A172 (cell line): ENCODE data around the gene TMED9. TPM values are rescaled to one million over a fixed set of nuclear protein-coding genes. Genes with fewer than 3 reads are reported as not detected.

Source experiments
- DNase-seq: peaks from one replicate; pipeline ENCODE4 v3.0.0-alpha.2; 2015; ENCODE audit warnings: low spot score
- total RNA-seq: library from RNA; depleted of rRNA; stranded (reverse); fragments of >200 nt; shearing (Covaris generic); gene quantifications from 2 replicates; pipeline ENCODE4 v1.2.3, GENCODE V29; 2014

The TMED9 gene
- total RNA-seq, 1 experiment from 2014 or later: 119 TPM

GRCh38 chr5:177578316-177578715 is 13.7 kb upstream of the TMED9 start:
- DNase-seq: no peak

GRCh38 chr5:177588413-177588909 is 3.5 kb upstream of the TMED9 start:
- no peak for DNase-seq

GRCh38 chr5:177590406-177590805 is 1.6 kb upstream of the TMED9 start:
- no peak for DNase-seq

- no peak for DNase-seq
These were observed 353 bp upstream of the TMED9 start for GRCh38 chr5:177591690-177592009.

- no peak for DNase-seq
These were observed 902 bp downstream of the TMED9 start for GRCh38 chr5:177592905-177593304.

- DNase-seq: no peak
These were observed 1.5 kb downstream of the TMED9 start for GRCh38 chr5:177593511-177593910.

- DNase-seq: no peak
These were observed 2.1 kb downstream of the TMED9 start for GRCh38 chr5:177594071-177594470.

- DNase-seq: no peak
These were observed 3.1 kb downstream of the TMED9 start for GRCh38 chr5:177595026-177595585.

GRCh38 chr5:177595991-177596774 is 4.2 kb downstream of the TMED9 start:
- no peak for DNase-seq

- DNase-seq: no peak
These were observed 4.8 kb downstream of the TMED9 start for GRCh38 chr5:177596775-177597238.

GRCh38 chr5:177598477-177598876 is 6.5 kb downstream of the TMED9 start:
- DNase-seq: no peak

GRCh38 chr5:177599731-177600507 is 7.9 kb downstream of the TMED9 start, which contains the start of gene B4GALT7:
TSS of gene B4GALT7 (plus strand) at chr5:177600132. CDS start at chr5:177600211, 79 bp downstream.
- DNase-seq: peak; percentile 40

- DNase-seq: peak; percentile 16
These were observed 8.6 kb downstream of the TMED9 start for GRCh38 chr5:177600508-177601018.

- DNase-seq: no peak
These were observed 9.1 kb downstream of the TMED9 start for GRCh38 chr5:177601126-177601525.

- DNase-seq: no peak
These were observed 9.8 kb downstream of the TMED9 start for GRCh38 chr5:177601577-177602457.

- DNase-seq: no peak
These were observed 10.4 kb downstream of the TMED9 start for GRCh38 chr5:177602458-177602830.

GRCh38 chr5:177603631-177604030 is 11.6 kb downstream of the TMED9 start:
- DNase-seq: no peak

GRCh38 chr5:177604116-177604521 is 12.1 kb downstream of the TMED9 start:
- DNase-seq: no peak

GRCh38 chr5:177604656-177605055 is 12.7 kb downstream of the TMED9 start:
- no peak for DNase-seq

- DNase-seq: no peak
These were observed 13.1 kb downstream of the TMED9 start for GRCh38 chr5:177605078-177605477.

- no peak for DNase-seq
These were observed 13.7 kb downstream of the TMED9 start for GRCh38 chr5:177605667-177606066.
